GM18520 (cell line): ENCODE results near the gene DHRS9.

Experiments used
- ATAC-seq: cut with Tn5 transposase; IDR thresholded peaks from one replicate; pipeline ENCODE4 v1.9.1; 2021; ENCODE audit not compliant: unreplicated experiment

Gene DHRS9

GRCh38 chr2:169065422-169065821 lies 3.9 kb upstream of the DHRS9 start:
- no peak for ATAC-seq

GRCh38 chr2:169065864-169066517 lies 3.4 kb upstream of the DHRS9 start:
- no peak for ATAC-seq

- no peak for ATAC-seq
These were observed 2.5 kb upstream of the DHRS9 start for GRCh38 chr2:169066897-169067296.

GRCh38 chr2:169069833-169070232 lies 470 bp downstream of the DHRS9 start:
- no peak for ATAC-seq

GRCh38 chr2:169071455-169071854 lies 2.1 kb downstream of the DHRS9 start:
- ATAC-seq, result no peak

GRCh38 chr2:169072163-169072925 lies 3.0 kb downstream of the DHRS9 start:
- no peak for ATAC-seq

GRCh38 chr2:169073211-169073962 lies 4.0 kb downstream of the DHRS9 start:
- no peak for ATAC-seq

- peak; percentile 59 for ATAC-seq
These were observed 4.8 kb downstream of the DHRS9 start for GRCh38 chr2:169073963-169074751.

GRCh38 chr2:169077674-169078240 lies 8.4 kb downstream of the DHRS9 start:
- no peak for ATAC-seq

GRCh38 chr2:169080250-169081069 lies 11.1 kb downstream of the DHRS9 start:
- ATAC-seq, result peak; percentile 88

- ATAC-seq, result no peak
These were observed 12.2 kb downstream of the DHRS9 start for GRCh38 chr2:169081551-169081950.

- ATAC-seq, result peak; percentile 34
These were observed 13.6 kb downstream of the DHRS9 start for GRCh38 chr2:169082995-169083394.

GRCh38 chr2:169086893-169087467 lies 17.6 kb downstream of the DHRS9 start:
- no peak for ATAC-seq

GRCh38 chr2:169087757-169088379 lies 18.5 kb downstream of the DHRS9 start:
- ATAC-seq, result no peak

GRCh38 chr2:169089182-169089581 lies 19.8 kb downstream of the DHRS9 start:
- no peak for ATAC-seq

- ATAC-seq, result no peak
These were observed 20.9 kb downstream of the DHRS9 start for GRCh38 chr2:169090133-169090820.

- no peak for ATAC-seq
These were observed 21.9 kb downstream of the DHRS9 start for GRCh38 chr2:169091256-169091655.

- no peak for ATAC-seq
These were observed 22.6 kb downstream of the DHRS9 start for GRCh38 chr2:169091761-169092519.
